Thyroid gland (tissue), 4 donors: ENCODE measurements around the gene CYTH1. TPM values are rescaled to one million over a fixed set of nuclear protein-coding genes. Genes with fewer than 3 reads are reported as not detected.
"Not testable (repeated sequence)": the region's sequence is repeated elsewhere in the genome, so short reads cannot be mapped to it uniquely, and the experiment has no call there.

Experiments
- DNase-seq, 2 donors: peaks; one replicate each; pipeline ENCODE4 v3.0.0-alpha.2; 2019
- H3K27ac ChIP-seq, 3 donors: fragments of 200-600 bp; sonication (generic); 1 replicate in 2 of 3; 2 replicates in 1 of 3; pipeline ENCODE4 v1.5.1; 2016 to 2019; ENCODE audit warnings: mild to moderate bottlenecking in 1 of 3, moderate library complexity in 1 of 3
- H3K27me3 ChIP-seq: fragments of 200-600 bp; sonication (generic); one replicate; pipeline ENCODE4 v1.5.1; 2019
- H3K36me3 ChIP-seq, 2 donors: fragments of 200-600 bp; sonication (generic); one replicate each; pipeline ENCODE4 v1.5.1; 2016 to 2019
- H3K4me1 ChIP-seq, 2 donors: fragments of 200-600 bp; sonication (generic); one replicate each; pipeline ENCODE4 v1.5.1; 2017 to 2019
- H3K4me3 ChIP-seq, 3 donors: fragments of 200-600 bp; sonication (generic); replicated peaks in 1 of 3; 1 replicate in 2 of 3; 2 replicates in 1 of 3; pipeline ENCODE4 v1.5.1; 2016; ENCODE audit warnings: mild to moderate bottlenecking in 1 of 3
- H3K9me3 ChIP-seq: fragments of 200-600 bp; sonication (generic); one replicate; pipeline ENCODE4 v1.5.1; 2017
- POLR2A ChIP-seq, 2 donors: fragments of 450-650 bp; IDR thresholded peaks; one replicate each; pipeline ENCODE4 v1.6.1; 2017; ENCODE audit warnings: antibody characterized with exemption in 2 of 2, mild to moderate bottlenecking in 2 of 2, moderate library complexity in 1 of 2
- WGBS, 2 donors: methylation state at CpG; one replicate each; pipeline ENCODE4 v1.1.5; 2017; 5-methylcytosine and 5-hydroxymethylcytosine counted together
- intact Hi-C: fragments of 100-400 bp; cut with DNase I; formaldehyde crosslinking; loops from one replicate; pipeline ENCODE4 v1.15.1; 2023
- total RNA-seq, 4 donors: library from RNA; depleted of rRNA; stranded (reverse); fragments of >200 nt; gene quantifications; one replicate each; pipeline ENCODE4 v1.2.3, GENCODE V29; 2016
- TF ChIP-seq, protein P1 (sequence below), 6 experiments: fragments of 200-600 bp in 3 of 6; fragments of 450-650 bp in 3 of 6; sonication (generic) in 3 of 6; IDR thresholded peaks; one replicate each; pipeline ENCODE4 v1.5.1; 2016 to 2019; ENCODE audit warnings: antibody characterized with exemption in 6 of 6, mild to moderate bottlenecking in 2 of 6, inconsistent platforms in 1 of 6, moderate library complexity in 1 of 6

The CYTH1 gene
- total RNA-seq, 4 donors from 2014 or later = 69.0 to 94.5 (median 75.7) TPM

- 88 to 91% methylated on average over 6 of the region's 6 CpGs for WGBS, 2 donors
- intact Hi-C loops = no loop called here
- DNase-seq = no peak
- Histone ChIP-seq H3K27me3 (no peaks in the 10 kb centered on the region), H3K27ac (peak overlapping the region in 1 of 3 donors; percentile 97), H3K36me3 (no peaks in the 10 kb centered on the region), H3K4me1 (peaks cover 28 to 40% of the 10 kb centered on the region in 2 donors), H3K9me3 (no peaks in the 10 kb centered on the region), H3K4me3 (no peak overlapping the region)
- TF ChIP-seq POLR2A (IDR thresholded peaks at IDR 0.05) = no peak
- TF ChIP-seq, protein P1, sequence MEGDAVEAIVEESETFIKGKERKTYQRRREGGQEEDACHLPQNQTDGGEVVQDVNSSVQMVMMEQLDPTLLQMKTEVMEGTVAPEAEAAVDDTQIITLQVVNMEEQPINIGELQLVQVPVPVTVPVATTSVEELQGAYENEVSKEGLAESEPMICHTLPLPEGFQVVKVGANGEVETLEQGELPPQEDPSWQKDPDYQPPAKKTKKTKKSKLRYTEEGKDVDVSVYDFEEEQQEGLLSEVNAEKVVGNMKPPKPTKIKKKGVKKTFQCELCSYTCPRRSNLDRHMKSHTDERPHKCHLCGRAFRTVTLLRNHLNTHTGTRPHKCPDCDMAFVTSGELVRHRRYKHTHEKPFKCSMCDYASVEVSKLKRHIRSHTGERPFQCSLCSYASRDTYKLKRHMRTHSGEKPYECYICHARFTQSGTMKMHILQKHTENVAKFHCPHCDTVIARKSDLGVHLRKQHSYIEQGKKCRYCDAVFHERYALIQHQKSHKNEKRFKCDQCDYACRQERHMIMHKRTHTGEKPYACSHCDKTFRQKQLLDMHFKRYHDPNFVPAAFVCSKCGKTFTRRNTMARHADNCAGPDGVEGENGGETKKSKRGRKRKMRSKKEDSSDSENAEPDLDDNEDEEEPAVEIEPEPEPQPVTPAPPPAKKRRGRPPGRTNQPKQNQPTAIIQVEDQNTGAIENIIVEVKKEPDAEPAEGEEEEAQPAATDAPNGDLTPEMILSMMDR (IDR thresholded peaks at IDR 0.05) = no peak
These were observed 2.3 kb upstream of the CYTH1 start for GRCh38 chr17:78784352-78784751.

GRCh38 chr17:78783711-78784324 is 1.7 kb upstream of the CYTH1 start:
- DNase-seq = peak in 1 of 2 donors; percentile 17
- no peaks in the 10 kb centered on the region for H3K27me3 ChIP-seq
- no peak overlapping the region for H3K4me3 ChIP-seq
- intact Hi-C loops = no loop called here
- peak overlapping the region; percentile 97 to 98 (median 97) for H3K27ac ChIP-seq
- peaks cover 25 to 35% of the 10 kb centered on the region in 2 donors for H3K4me1 ChIP-seq
- WGBS, 2 donors = 82 to 87% methylated on average over 7 of the region's 7 CpGs
- no peaks in the 10 kb centered on the region for H3K36me3 ChIP-seq
- no peak for TF ChIP-seq POLR2A (IDR thresholded peaks at IDR 0.05)
- TF ChIP-seq, protein P1 (IDR thresholded peaks at IDR 0.05) = no peak
- H3K9me3 ChIP-seq = no peaks in the 10 kb centered on the region

DNA sequence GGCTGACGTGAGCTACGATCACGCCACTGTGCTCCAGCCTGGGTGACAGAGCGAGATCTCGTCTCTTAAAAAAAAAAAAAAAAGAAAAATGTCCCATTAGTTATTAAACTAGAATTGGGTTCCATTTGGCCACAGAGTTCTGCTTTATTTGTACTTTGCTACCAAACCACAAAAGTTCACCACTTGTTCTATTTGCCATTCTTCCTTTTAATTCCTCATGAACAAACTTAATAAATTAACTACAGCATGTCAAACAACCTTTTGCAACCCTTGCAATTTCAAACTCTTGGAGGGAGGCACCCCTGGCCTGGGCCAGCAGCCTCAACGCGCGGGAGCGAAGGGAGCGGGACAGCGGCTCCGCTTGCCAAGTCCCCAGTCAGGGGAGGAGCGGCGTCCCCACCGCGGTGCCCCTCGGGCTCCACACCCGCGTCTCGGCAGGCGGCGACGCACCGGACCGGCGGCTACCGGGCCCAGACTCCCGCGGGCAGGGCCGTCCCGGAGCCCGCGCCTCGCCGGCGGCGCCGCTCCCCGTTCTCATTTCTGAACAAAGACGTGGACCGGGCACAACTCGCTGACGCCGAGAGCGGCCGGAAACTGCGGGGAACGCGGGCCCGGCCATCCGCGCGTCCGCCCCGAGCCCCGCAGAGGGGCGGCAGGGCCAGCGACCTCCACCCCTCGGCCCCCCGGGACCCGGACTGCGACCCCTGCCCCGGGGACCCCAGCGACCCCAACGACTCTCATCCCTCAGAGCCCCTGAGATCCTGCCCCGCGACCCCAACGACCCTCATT is 775 bp downstream of the CYTH1 start:
- no peaks in the 10 kb centered on the region for H3K9me3 ChIP-seq
- TF ChIP-seq POLR2A (IDR thresholded peaks at IDR 0.05) = peak in 1 of 2 donors; percentile 26
- TF ChIP-seq, protein P1 (IDR thresholded peaks at IDR 0.05) = no peak
- peak overlapping the region; percentile 89 to 94 (median 91) for H3K27ac ChIP-seq
- no peaks in the 10 kb centered on the region for H3K36me3 ChIP-seq
- 6 to 10% methylated on average over 12 to 17 of the region's 68 CpGs for WGBS, 2 donors
- no peaks in the 10 kb centered on the region for H3K27me3 ChIP-seq
- peak; percentile 56 to 59 for DNase-seq
- intact Hi-C loops = no loop called here
- peaks cover 25 to 34% of the 10 kb centered on the region in 2 donors for H3K4me1 ChIP-seq
- H3K4me3 ChIP-seq = peak overlapping the region; percentile 89 to 98 (median 94)

GRCh38 chr17:78780335-78780734 is 1.7 kb downstream of the CYTH1 start:
- WGBS, 2 donors = 49 to 64% methylated on average over 6 of the region's 6 CpGs
- Histone ChIP-seq H3K36me3 (no peaks in the 10 kb centered on the region), H3K27ac (peak overlapping the region; percentile 89 to 94 (median 91)), H3K4me3 (peak overlapping the region in 1 of 3 donors; percentile 94), H3K27me3 (no peaks in the 10 kb centered on the region), H3K9me3 (no peaks in the 10 kb centered on the region), H3K4me1 (peaks cover 25 to 33% of the 10 kb centered on the region in 2 donors)
- TF ChIP-seq, protein P1 (IDR thresholded peaks at IDR 0.05) = no peak
- no peak for TF ChIP-seq POLR2A (IDR thresholded peaks at IDR 0.05)
- peak; percentile 52 to 55 for DNase-seq
- intact Hi-C loops = no loop called here

DNA sequence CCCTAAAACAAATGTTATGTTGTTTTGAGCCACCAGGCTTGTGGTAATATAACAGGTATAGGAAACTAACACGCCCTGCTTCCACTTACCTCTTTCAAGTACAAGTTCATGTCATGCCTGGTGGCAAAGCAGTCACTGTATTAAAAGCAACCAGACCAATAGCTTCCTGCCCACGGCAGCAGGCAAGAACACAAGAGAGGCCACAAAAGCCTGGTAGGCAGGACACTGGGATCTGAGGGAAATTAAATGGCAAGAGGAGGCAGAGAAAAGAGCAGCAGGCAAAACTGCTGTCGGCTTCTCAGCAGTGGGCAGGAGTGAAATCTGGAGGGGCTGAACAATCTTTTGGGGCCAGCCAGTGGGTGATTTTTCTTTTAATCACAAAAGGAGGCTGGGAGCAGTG is 2.2 kb downstream of the CYTH1 start:
- no peaks in the 10 kb centered on the region for H3K27me3 ChIP-seq
- peak overlapping the region in 1 of 3 donors; percentile 94 for H3K4me3 ChIP-seq
- WGBS, 2 donors = 17 to 18% methylated on average over 3 of the region's 3 CpGs
- peak overlapping the region; percentile 89 to 94 (median 91) for H3K27ac ChIP-seq
- no peaks in the 10 kb centered on the region for H3K36me3 ChIP-seq
- DNase-seq = peak; percentile 71 to 75
- intact Hi-C loops = no loop called here
- H3K9me3 ChIP-seq = no peaks in the 10 kb centered on the region
- TF ChIP-seq, protein P1 (IDR thresholded peaks at IDR 0.05) = peak in 2 of 6 experiments; percentile 32 to 35
- TF ChIP-seq POLR2A (IDR thresholded peaks at IDR 0.05) = peak in 1 of 2 donors; percentile 64
- peaks cover 28 to 35% of the 10 kb centered on the region in 2 donors for H3K4me1 ChIP-seq

DNA sequence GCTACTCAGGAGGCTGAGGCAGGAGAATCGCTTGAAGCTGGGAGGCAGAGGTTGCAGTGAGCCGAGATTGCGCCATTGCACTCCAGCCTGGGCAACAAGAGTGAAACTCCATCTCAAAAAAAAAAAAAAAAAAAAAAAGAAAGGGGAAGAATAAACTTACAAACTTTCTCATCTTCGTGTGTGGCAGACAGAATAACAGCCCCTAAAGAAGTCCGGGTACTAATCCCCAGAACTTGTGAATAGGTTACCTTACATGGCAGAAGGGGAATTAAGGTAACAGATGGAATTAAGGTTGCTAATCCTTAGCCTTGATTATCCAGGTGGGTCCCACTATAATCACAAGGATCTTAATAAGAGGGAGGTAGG is 2.8 kb downstream of the CYTH1 start:
- Histone ChIP-seq H3K27ac (peak overlapping the region; percentile 89 to 94 (median 91)), H3K4me1 (peaks cover 34 to 41% of the 10 kb centered on the region in 2 donors)
- intact Hi-C loops, H3K27me3 ChIP-seq, H3K36me3 ChIP-seq, H3K9me3 ChIP-seq, H3K4me3 ChIP-seq, DNase-seq: not testable (repeated sequence)
- WGBS, 2 donors = 82 to 87% methylated on average over 5 of the region's 5 CpGs
